ENCODE results near the gene ANKRD10. TPM values are rescaled to one million over a fixed set of nuclear protein-coding genes. Genes with fewer than 3 reads are reported as not detected.
A peak's percentile ranks its signal among the peaks of the same experiment; 100 is the strongest.

ANKRD10 gene
- total RNA-seq, 2 experiments from 2014 or later: 48.3 to 54.9 TPM

DNA sequence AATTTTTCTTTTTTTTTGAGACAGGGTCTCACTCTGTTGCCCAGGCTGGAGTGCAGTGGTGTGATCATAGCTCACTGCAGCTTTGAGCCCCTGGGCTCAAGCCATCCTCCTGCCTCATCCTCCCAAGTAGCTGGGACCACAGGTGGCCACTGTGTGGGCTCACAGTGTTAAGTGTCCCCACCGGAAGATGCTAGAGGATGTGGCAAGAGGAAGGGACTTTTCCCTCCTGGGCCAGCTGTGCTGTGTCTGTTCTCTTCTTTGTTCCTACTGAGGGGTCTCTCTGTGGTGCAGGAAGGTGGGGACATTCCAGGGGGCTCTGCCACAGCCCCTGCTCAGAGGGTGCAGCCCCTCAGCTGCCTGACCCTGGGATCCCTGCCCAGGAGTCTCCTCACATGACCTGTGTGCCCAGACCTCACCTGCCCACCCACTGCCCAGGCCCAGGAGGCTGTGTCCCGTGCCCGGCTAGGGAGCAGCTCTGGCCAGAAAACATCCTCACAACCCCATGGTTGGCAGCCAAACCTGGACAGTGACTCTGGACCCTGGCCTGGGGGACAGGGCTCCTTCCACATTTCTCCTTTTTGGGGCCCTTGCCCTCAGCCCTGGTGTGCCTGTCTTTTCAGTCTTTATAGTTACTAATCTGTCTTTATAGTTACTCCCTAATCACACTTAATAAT lies 14.4 kb upstream of the ANKRD10 start:
- Mint-ChIP-seq H3K4me1 (no peaks in the 10 kb centered on the region), H3K27ac (no peak overlapping the region), H3K4me3 (no peak overlapping the region), H3K36me3 (peaks cover 10% of the 10 kb centered on the region), H3K27me3 (peaks cover 42% of the 10 kb centered on the region), H3K9me3 (peaks cover 17% of the 10 kb centered on the region)
- DNase-seq: no peak

DNA sequence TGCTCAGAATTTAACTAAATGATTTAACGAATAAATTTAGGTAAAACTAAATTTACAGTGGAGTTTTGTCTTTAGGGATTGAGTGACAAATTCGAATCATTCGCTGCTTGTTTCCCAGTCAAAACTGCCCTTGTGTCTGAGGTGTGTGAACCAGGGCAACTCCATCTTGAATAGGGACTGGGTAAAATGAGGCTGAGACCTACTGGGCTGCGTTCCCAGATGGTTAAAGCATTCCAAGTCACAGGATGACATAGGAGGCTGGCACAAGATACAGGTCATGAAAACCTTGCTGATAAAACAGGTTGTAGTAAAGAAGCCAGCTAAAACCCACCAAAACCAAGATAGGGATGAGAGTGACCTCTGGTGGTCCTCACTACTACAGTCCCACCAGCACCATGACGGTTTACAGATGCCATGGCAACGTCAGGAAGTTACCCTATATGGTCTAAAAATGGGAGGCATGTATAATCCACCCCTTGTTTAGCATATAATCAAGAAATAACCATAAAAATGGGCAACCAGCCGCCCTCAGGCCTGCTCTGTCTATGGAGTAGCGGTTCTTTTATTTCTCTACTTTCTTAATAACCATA lies 10.2 kb upstream of the ANKRD10 start:
- H3K36me3 Mint-ChIP-seq: peaks cover 2% of the 10 kb centered on the region
- H3K9me3 Mint-ChIP-seq: no peaks in the 10 kb centered on the region
- H3K4me1 Mint-ChIP-seq: peaks cover 22% of the 10 kb centered on the region
- DNase-seq: no peak
- H3K27ac Mint-ChIP-seq: no peak overlapping the region
- peaks cover 49% of the 10 kb centered on the region for H3K27me3 Mint-ChIP-seq
- no peak overlapping the region for H3K4me3 Mint-ChIP-seq

DNA sequence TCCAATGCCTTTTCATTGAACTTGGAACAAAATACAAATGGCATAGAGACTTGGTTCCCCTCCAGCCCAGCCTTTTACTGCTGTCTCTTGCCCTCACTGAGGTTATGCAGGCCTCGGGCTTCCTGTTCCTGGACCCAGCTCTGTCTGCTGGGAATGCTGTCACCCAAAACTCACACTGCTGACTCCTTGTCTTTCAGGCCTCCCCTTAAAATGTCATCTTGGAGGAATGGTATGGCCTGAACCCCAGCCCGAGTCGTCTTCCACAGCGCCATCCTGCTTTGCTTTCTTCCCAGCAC lies 9.7 kb upstream of the ANKRD10 start:
- Mint-ChIP-seq H3K4me3 (no peak overlapping the region), H3K27ac (no peak overlapping the region), H3K27me3 (peaks cover 49% of the 10 kb centered on the region), H3K36me3 (peaks cover 4% of the 10 kb centered on the region), H3K9me3 (no peaks in the 10 kb centered on the region), H3K4me1 (peaks cover 25% of the 10 kb centered on the region)
- no peak for DNase-seq

DNA sequence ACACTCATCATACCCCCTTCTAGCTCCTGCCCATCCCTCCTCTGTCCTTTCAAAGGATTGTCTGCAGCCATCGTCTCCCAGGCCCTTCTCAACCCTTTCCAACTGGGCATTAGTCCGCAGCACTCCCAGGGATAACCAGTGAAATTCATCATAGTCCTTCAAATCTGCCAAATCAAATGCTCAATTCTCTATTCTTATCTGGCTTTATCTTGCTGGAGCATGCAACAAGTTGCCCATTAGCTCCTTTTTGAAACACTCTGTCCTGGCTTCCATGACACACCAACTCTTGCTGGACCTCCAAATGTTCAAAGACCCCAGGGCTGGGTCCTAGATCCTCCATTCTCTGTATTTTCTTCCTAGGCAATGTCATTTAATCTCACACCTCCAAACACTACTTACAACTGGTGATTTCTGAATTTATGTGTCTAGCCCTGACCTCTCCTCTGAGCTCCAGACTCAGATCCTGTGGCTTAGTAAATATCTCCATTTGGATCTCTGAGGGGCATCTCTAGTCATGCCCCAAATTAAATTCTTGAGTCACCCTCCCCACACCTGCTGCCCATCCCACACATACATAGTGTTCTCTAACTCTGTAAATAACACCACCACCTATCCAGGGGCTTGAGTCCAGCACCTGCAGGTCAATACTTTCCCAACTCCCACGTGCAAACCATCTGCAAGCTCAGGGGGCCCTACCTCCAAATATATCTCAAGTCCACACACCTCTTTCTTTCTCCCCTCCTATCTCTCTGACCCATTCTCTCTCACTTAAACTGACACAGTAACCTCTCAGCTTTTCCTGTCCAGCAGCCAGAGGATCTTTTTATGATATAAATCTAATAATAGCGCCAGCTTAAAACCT lies 9.1 kb upstream of the ANKRD10 start:
- Mint-ChIP-seq H3K27ac (no peak overlapping the region), H3K36me3 (peaks cover 4% of the 10 kb centered on the region), H3K4me3 (no peak overlapping the region), H3K9me3 (no peaks in the 10 kb centered on the region), H3K4me1 (peaks cover 25% of the 10 kb centered on the region), H3K27me3 (peaks cover 48% of the 10 kb centered on the region)
- no peak for DNase-seq

DNA sequence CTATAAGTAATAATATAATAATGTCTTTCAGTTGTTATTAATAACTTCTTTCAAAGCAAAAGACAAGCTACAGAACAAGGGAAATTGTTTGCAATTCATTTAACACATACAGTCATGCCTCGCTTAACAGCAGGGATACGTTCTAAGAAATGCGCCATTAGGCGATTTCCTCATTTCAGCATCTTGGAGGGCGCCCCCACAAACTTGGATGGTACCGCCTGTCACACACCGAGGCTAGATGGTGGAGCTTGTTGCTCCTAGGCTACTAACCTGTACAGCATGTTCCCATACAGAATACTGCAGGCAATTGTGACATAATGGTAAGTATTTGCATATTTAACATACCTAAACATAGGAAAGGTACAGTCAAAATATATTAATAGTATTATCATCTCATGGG lies 8.2 kb upstream of the ANKRD10 start:
- no peak for DNase-seq
- Mint-ChIP-seq H3K4me3 (no peak overlapping the region), H3K36me3 (peaks cover 12% of the 10 kb centered on the region), H3K4me1 (peaks cover 25% of the 10 kb centered on the region), H3K27ac (no peak overlapping the region), H3K9me3 (no peaks in the 10 kb centered on the region), H3K27me3 (peaks cover 41% of the 10 kb centered on the region)

DNA sequence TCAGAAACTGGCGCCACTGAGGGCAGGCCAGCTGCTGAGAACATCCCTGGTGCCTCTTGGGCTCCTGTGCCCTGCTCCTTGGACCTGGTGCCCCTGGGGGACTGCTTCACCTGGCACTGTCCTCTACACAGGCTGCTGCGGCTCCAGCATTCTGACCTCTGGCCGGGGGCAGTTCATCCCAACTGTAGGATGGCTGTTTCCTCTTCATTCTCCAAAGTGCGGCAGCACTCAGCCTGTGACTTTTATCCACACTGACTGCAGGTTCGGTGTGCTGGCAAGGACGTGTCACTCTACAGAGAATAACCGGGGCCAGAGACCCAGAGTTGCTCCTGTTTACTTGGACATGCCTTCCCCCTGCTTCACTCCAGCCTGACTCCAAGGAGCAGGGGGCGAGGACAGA lies 7.6 kb upstream of the ANKRD10 start:
- H3K36me3 Mint-ChIP-seq: peaks cover 16% of the 10 kb centered on the region

DNA sequence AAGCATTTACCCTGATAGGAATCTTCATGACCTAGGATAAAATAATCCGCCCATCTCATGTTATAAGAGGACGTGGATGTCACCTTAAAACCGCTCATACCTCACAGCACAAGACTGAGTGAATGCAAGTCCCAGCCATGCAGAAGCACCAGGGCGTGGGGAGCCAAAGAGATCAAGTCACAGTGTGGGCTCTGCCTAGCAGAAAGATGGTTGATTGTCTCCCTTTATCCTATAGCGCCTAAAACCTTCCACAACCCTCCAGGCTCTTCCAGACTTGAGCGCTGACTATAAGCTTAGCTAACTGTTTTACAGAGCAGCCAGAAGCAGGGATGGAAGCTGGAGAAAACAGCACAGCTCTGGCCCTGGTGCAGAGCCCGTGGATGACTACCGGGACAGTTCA lies 6.8 kb upstream of the ANKRD10 start:
- no peak for DNase-seq
- peaks cover 31% of the 10 kb centered on the region for H3K4me1 Mint-ChIP-seq
- no peaks in the 10 kb centered on the region for H3K9me3 Mint-ChIP-seq
- H3K27ac Mint-ChIP-seq: peak overlapping the region; percentile 44
- peaks cover 22% of the 10 kb centered on the region for H3K36me3 Mint-ChIP-seq
- no peak overlapping the region for H3K4me3 Mint-ChIP-seq
- H3K27me3 Mint-ChIP-seq: peaks cover 33% of the 10 kb centered on the region

More for the DNA sequence above, 7.6 kb upstream of the ANKRD10 start:
- Mint-ChIP-seq H3K27me3 (peaks cover 40% of the 10 kb centered on the region), H3K9me3 (no peaks in the 10 kb centered on the region), H3K4me1 (peaks cover 27% of the 10 kb centered on the region), H3K4me3 (no peak overlapping the region), H3K27ac (no peak overlapping the region)
- DNase-seq: no peak

DNA sequence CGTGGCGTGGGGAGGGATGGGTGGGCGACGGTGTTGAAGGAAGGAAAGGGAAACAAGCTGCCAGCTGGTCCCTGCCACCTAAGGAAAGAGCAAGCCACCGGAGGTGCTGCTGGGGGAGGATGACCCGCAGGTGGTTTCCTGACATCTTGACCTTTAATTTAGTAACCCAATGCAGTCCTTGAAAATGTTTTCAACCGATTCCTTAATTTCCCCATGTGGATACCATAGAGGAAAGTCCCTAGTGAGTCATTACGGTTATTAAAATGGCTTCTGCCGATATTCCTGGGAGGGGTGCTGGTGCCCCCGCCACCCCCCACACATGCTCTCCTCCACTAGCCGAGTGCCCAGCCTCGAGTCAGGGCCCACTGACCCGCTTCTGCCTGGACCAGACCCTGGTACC lies 6.3 kb upstream of the ANKRD10 start:
- Mint-ChIP-seq H3K36me3 (peaks cover 26% of the 10 kb centered on the region), H3K27me3 (peaks cover 28% of the 10 kb centered on the region), H3K9me3 (no peaks in the 10 kb centered on the region), H3K4me1 (peaks cover 36% of the 10 kb centered on the region), H3K27ac (peak overlapping the region; percentile 44), H3K4me3 (no peak overlapping the region)
- DNase-seq: no peak

DNA sequence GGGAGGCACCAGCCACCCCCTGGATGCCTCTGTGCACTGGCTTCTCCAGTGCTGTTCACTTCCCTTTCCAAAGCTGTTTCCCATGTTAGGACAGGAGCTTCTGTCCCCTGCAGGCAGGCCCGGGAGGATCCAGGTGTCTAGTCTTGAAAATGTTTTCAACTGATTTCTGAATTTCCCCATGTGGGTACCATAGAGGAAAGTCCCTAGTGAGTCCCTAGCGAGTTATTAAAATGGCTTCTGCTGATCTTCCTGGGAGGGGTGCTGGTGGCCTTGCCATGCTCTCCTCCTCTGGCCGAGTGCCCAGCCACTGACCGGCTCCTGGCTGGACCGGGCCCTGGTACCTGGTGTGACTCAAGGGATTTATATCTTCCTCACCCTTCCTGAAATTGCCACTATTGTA lies 5.2 kb upstream of the ANKRD10 start:
- peaks cover 39% of the 10 kb centered on the region for H3K4me1 Mint-ChIP-seq
- H3K9me3 Mint-ChIP-seq: no peaks in the 10 kb centered on the region
- peak overlapping the region; percentile 66 for H3K27ac Mint-ChIP-seq
- H3K4me3 Mint-ChIP-seq: no peak overlapping the region
- H3K36me3 Mint-ChIP-seq: peaks cover 26% of the 10 kb centered on the region
- no peak for DNase-seq
- H3K27me3 Mint-ChIP-seq: peaks cover 26% of the 10 kb centered on the region

DNA sequence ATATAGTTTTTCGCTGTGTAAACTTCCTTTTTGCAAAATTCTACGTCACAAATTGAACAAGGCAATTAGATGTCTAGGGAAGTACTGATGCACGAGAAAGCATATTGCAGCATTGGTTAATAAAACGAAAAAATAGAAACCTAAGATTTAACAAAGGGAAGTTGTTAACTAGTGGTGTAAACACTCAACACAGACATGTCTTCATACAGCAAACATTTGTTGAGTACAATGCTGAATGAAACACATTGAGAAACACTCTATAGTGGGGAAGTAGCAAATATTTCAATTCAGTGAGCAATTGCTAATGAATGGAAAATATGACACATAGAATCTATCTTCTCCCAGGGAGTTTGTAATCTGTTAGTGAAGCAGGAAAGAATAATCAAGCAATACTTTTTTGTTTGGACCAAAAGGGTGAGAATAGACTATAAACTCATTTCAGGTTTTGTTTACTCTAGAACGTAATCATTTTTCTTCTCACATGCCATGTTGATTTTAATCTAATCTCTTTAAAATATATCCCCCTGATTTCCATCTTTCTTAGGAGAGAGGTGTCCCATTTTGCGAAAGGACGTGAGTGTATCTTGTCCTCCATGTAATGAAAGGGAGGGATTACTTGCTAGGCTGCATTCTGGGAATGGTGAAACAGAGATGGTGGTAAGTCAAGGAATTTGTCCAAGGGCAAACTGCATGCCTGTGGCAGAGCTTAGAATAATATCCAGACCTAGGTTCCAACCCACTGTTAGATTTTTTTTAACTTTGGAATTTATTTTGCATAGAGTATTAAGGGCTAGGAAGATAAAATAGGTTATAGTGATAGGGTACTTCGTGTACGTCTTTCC lies 1.7 kb upstream of the ANKRD10 start:
- Mint-ChIP-seq H3K4me1 (peaks cover 50% of the 10 kb centered on the region), H3K27ac (peak overlapping the region; percentile 45), H3K36me3 (peaks cover 42% of the 10 kb centered on the region), H3K9me3 (no peaks in the 10 kb centered on the region), H3K4me3 (peak overlapping the region; percentile 48), H3K27me3 (peaks cover 3% of the 10 kb centered on the region)
- DNase-seq: no peak

DNA sequence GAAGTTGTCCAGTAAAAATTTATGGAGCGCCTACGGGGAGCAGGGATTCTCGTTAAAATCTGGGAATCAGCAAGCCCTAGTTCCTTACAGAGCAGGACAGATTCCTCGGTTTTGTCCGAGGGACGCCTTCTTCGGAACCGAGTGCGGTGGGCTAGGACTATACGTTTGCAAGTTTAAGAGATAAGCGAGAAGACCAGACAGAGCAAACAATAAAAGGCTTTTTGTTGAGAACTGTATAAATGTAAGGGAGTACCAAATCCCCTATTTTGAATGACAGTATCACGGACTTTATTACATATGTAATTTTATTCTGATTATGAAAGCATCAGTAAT lies 971 bp upstream of the ANKRD10 start:
- Mint-ChIP-seq H3K9me3 (no peaks in the 10 kb centered on the region), H3K36me3 (peaks cover 42% of the 10 kb centered on the region), H3K27me3 (no peaks in the 10 kb centered on the region), H3K4me1 (peaks cover 46% of the 10 kb centered on the region), H3K4me3 (peak overlapping the region; percentile 85), H3K27ac (peak overlapping the region; percentile 92)
- no peak for DNase-seq

DNA sequence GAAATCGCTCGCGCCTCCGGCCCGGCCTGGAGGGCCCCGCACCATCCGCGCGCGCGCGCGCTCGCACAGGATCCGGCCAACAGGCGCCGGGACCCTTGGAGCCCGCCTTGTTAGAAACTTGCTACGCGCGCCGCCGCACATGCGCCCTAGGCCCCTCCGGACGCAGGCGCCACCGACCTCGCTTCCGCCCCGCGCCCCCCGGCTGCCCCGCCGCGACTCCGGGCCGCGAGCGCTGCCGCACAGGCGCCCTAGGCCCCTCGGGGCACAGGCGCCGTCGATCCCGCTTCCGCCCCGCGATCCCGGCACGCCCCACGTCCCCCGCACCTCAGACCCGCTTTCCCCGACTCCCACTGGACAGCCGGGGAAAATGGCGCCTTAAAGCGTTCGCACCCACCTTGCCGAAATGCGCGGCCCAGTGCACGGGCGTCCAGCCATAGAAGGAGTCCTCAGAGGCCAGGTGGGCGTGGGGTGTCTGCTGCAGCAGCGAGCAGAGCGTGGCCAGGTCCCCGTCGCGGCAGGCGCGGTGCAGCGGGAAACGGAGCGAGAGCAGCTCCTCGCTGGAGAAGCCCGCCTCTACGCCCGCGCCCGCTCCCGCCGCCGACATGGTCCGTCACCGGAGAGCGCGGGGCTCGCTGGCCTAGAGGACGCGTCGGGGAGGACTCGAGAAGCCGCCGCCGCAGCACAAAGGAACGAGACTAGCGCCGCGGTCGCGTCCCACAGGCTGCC lies 375 bp downstream of the ANKRD10 start:
- peak; percentile 88 for DNase-seq
- no peaks in the 10 kb centered on the region for H3K27me3 Mint-ChIP-seq
- H3K9me3 Mint-ChIP-seq: no peaks in the 10 kb centered on the region
- peaks cover 44% of the 10 kb centered on the region for H3K4me1 Mint-ChIP-seq
- H3K4me3 Mint-ChIP-seq: peak overlapping the region; percentile 91
- peaks cover 48% of the 10 kb centered on the region for H3K36me3 Mint-ChIP-seq
- peak overlapping the region; percentile 92 for H3K27ac Mint-ChIP-seq

DNA sequence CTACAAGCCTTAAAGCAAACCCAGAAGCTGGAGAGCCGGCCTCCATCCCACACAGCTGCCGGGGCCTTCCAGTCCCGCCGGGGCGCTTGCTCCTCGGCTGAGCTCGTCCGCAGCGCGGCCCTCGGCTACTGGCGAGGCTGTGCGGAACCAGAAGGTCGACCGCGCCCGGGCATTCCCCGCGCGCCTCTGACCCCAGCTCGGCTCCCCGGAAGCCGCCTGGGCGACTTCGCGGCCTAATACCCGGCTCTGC lies 863 bp downstream of the ANKRD10 start:
- Mint-ChIP-seq H3K27me3 (no peaks in the 10 kb centered on the region), H3K4me1 (peaks cover 48% of the 10 kb centered on the region), H3K9me3 (no peaks in the 10 kb centered on the region), H3K27ac (peak overlapping the region; percentile 91), H3K4me3 (peak overlapping the region; percentile 91), H3K36me3 (peaks cover 50% of the 10 kb centered on the region)
- DNase-seq: no peak

DNA sequence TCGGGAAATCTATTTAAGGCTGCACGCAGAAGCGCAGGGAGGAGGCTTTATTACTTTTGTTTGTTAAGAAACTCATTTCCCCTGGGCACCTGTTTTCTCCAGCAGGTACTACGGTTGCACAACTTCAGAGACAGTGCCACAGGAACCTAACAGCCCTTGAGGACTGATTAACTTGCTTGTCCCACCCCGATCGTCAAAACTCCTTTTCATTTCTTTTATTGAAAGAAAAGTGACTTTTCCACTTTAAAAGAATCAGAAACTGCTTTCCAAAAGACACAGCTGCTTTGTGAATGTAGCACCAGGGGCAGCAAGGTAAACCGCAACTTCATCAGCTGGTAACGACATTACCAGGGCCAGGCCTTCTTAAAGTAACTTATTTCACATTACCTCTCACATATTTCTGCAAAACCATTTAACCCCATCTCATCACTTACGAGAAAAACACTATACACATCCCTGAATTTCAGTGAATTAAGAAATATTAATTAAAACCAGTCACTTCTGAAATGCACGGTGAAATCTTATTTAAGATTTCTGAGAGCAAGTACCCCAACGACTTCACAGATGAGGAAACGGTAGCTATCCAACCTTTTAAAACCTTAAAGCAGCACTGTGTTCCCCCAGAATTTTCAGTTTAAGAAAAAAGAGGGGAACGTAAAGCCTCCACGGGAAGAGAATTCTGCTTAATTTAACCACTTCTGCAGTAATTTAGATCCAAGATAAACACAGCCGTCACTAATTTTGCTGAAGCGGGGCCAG lies 1.4 kb downstream of the ANKRD10 start:
- Mint-ChIP-seq H3K4me1 (peaks cover 53% of the 10 kb centered on the region), H3K4me3 (peak overlapping the region; percentile 91), H3K27ac (peak overlapping the region; percentile 91), H3K36me3 (peaks cover 46% of the 10 kb centered on the region), H3K27me3 (no peaks in the 10 kb centered on the region), H3K9me3 (no peaks in the 10 kb centered on the region)
- DNase-seq: no peak
